Measurements from ENCODE around the gene RIC8A.

The RIC8A gene

DNA sequence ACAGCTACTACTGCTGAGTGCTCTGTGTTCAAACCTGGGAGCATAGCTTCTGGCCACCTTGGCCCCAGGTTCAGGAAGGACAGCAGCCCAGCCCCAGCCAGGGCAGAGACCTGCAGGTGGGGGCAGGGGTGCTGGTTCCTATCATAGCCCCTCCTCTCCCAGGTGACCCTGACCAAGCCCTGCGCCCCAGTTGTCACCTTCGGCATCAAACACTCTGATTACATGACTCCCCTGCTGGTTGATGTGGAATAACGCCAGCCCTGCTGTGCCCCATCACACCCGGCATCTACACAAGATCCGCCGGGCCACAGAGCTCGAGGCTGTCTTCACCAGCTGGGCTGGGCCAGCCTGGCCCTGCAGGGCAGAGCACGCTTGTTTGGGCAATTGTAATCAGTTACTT, 7.7 kb upstream of the RIC8A start:
- Mint-ChIP-seq H3K9me3 (no peaks in the 10 kb centered on the region), H3K4me1 (ENCODE audit: low read depth) (peaks cover 37% of the 10 kb centered on the region), H3K4me3 (no peak overlapping the region), H3K27me3 (peaks cover 11% of the 10 kb centered on the region), H3K27ac (no peak overlapping the region), H3K36me3 (ENCODE audit: low read depth) (peaks cover 36% of the 10 kb centered on the region)
- intact Hi-C loops (cut with micrococcal nuclease): loop anchor here (5.0 to 10.0 kb wide), 2 partner anchors 158 to 305 kb away; partner anchors contain the start of gene RNH1

GRCh38 chr11:200224-201003, 7.1 kb upstream of the RIC8A start:
- no peak overlapping the region for H3K27ac Mint-ChIP-seq
- H3K9me3 Mint-ChIP-seq: no peaks in the 10 kb centered on the region

GRCh38 chr11:201966-202365, 5.5 kb upstream of the RIC8A start:
- H3K27me3 Mint-ChIP-seq: peaks cover 8% of the 10 kb centered on the region
- H3K27ac Mint-ChIP-seq: peak overlapping the region; percentile 78
- intact Hi-C loops (cut with micrococcal nuclease): loop anchor here (5.0 to 10.0 kb wide), 2 partner anchors 155 to 303 kb away; partner anchors contain the start of gene RNH1
- H3K9me3 Mint-ChIP-seq: no peaks in the 10 kb centered on the region
- H3K4me3 Mint-ChIP-seq: no peak overlapping the region
- H3K4me1 Mint-ChIP-seq (ENCODE audit: low read depth): peaks cover 53% of the 10 kb centered on the region
- peaks cover 56% of the 10 kb centered on the region for H3K36me3 Mint-ChIP-seq (ENCODE audit: low read depth)

More at GRCh38 chr11:200224-201003, 7.1 kb upstream of the RIC8A start:
- Mint-ChIP-seq H3K4me3 (no peak overlapping the region), H3K4me1 (ENCODE audit: low read depth) (peaks cover 40% of the 10 kb centered on the region), H3K36me3 (ENCODE audit: low read depth) (peaks cover 42% of the 10 kb centered on the region), H3K27me3 (peaks cover 11% of the 10 kb centered on the region)
- intact Hi-C loops (cut with micrococcal nuclease): loop anchor here (5.0 to 10.0 kb wide), 2 partner anchors 157 to 304 kb away; partner anchors contain the start of gene RNH1

GRCh38 chr11:202490-202889, 5.0 kb upstream of the RIC8A start:
- intact Hi-C loops (cut with micrococcal nuclease): loop anchor here (5.0 to 10.0 kb wide), 2 partner anchors 155 to 302 kb away; partner anchors contain the start of gene RNH1
- Mint-ChIP-seq H3K4me1 (ENCODE audit: low read depth) (peaks cover 53% of the 10 kb centered on the region), H3K4me3 (no peak overlapping the region), H3K36me3 (ENCODE audit: low read depth) (peaks cover 61% of the 10 kb centered on the region), H3K27ac (peak overlapping the region; percentile 78), H3K9me3 (no peaks in the 10 kb centered on the region), H3K27me3 (peaks cover 5% of the 10 kb centered on the region)

- peaks cover 69% of the 10 kb centered on the region for H3K36me3 Mint-ChIP-seq (ENCODE audit: low read depth)
- peaks cover 55% of the 10 kb centered on the region for H3K4me1 Mint-ChIP-seq (ENCODE audit: low read depth)
- H3K27me3 Mint-ChIP-seq: no peaks in the 10 kb centered on the region
- H3K9me3 Mint-ChIP-seq: no peaks in the 10 kb centered on the region
- no peak overlapping the region for H3K4me3 Mint-ChIP-seq
- intact Hi-C loops (cut with micrococcal nuclease): loop anchor here (5.0 to 10.0 kb wide), 2 partner anchors 154 to 302 kb away; partner anchors contain the start of gene RNH1
- H3K27ac Mint-ChIP-seq: no peak overlapping the region
Measured at GRCh38 chr11:203056-203944, 4.2 kb upstream of the RIC8A start.

- Mint-ChIP-seq H3K4me1 (ENCODE audit: low read depth) (peaks cover 63% of the 10 kb centered on the region), H3K36me3 (ENCODE audit: low read depth) (peaks cover 77% of the 10 kb centered on the region), H3K27me3 (no peaks in the 10 kb centered on the region), H3K4me3 (no peak overlapping the region), H3K27ac (no peak overlapping the region), H3K9me3 (no peaks in the 10 kb centered on the region)
- intact Hi-C loops (cut with micrococcal nuclease): loop anchor here (5.0 to 10.0 kb wide), 2 partner anchors 153 to 301 kb away; partner anchors contain the start of gene RNH1
Measured at GRCh38 chr11:203945-204586, 3.4 kb upstream of the RIC8A start.

GRCh38 chr11:204587-205109, 2.9 kb upstream of the RIC8A start:
- Mint-ChIP-seq H3K36me3 (ENCODE audit: low read depth) (peaks cover 82% of the 10 kb centered on the region), H3K27me3 (no peaks in the 10 kb centered on the region), H3K9me3 (no peaks in the 10 kb centered on the region), H3K4me3 (no peak overlapping the region), H3K4me1 (ENCODE audit: low read depth) (peaks cover 66% of the 10 kb centered on the region), H3K27ac (no peak overlapping the region)
- intact Hi-C loops (cut with micrococcal nuclease): loop anchor here (5.0 to 10.0 kb wide), 2 partner anchors 153 to 300 kb away; partner anchors contain the start of gene RNH1

- Mint-ChIP-seq H3K27me3 (no peaks in the 10 kb centered on the region), H3K4me1 (ENCODE audit: low read depth) (peaks cover 73% of the 10 kb centered on the region), H3K4me3 (no peak overlapping the region), H3K36me3 (ENCODE audit: low read depth) (peaks cover 87% of the 10 kb centered on the region), H3K9me3 (no peaks in the 10 kb centered on the region), H3K27ac (no peak overlapping the region)
- intact Hi-C loops (cut with micrococcal nuclease): loop anchor here (2.0 to 10.0 kb wide), 3 partner anchors 63 to 299 kb away; partner anchors contain the start of gene RNH1
Measured at GRCh38 chr11:205221-206001, 2.1 kb upstream of the RIC8A start.

- Mint-ChIP-seq H3K9me3 (no peaks in the 10 kb centered on the region), H3K27ac (peak overlapping the region; percentile 99), H3K4me1 (ENCODE audit: low read depth) (peaks cover 79% of the 10 kb centered on the region), H3K4me3 (peak overlapping the region; percentile 87), H3K27me3 (no peaks in the 10 kb centered on the region), H3K36me3 (ENCODE audit: low read depth) (peaks cover 87% of the 10 kb centered on the region)
- intact Hi-C loops (cut with micrococcal nuclease): loop anchor here (2.0 to 10.0 kb wide), 3 partner anchors 63 to 299 kb away; partner anchors contain the start of gene RNH1
Measured at GRCh38 chr11:206002-206384, 1.5 kb upstream of the RIC8A start.

DNA sequence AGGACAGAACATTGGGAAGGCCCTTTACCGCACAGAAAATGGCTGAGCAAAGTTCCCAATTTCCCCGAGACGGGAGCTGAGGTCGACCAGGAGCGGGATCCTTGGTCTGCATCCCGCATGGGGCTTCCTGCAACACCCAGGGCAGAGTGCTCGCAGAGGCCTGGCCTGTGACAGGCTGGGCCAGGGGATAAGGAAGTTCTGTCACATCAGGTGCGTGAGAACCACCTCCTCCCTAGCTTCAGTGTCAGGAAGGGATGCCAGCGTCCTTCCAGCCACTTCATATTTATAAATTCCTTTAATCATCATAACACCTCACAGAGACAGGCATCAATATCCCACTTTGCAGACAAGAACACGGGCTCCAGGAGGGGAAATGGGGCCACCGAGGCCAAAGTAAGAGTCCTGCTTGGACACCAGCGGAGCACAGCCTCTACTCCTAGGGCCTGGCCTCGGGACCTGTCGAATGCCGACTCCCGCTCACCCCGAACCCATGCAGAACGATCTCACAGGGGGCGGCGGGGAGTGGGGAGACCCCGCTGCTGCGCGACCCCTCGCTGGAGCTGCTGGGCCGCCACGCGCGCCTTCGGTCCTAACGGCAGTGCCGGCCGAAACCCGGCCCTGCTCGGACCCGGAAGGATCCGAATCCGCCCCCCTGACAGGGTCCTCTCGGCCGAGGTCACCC, 841 bp upstream of the RIC8A start:
- Mint-ChIP-seq H3K4me3 (peak overlapping the region; percentile 87), H3K4me1 (ENCODE audit: low read depth) (peaks cover 78% of the 10 kb centered on the region)

DNA sequence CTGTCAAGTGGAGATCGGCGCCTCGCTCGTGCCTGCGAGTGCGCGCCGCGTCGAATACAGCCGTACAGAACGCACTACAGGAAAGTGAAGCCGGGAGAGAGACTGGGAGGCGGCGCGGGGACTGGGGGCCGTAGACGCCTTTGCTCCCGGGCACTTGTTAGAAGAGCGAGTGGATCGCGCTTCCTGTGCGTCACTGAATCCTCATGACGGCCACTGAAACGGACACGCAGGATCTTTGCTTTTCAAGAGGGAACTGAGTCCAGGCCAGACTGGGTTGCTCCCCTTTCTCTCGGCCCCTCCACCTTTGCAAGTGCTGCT, 314 bp downstream of the RIC8A start:
- Mint-ChIP-seq H3K36me3 (ENCODE audit: low read depth) (peaks cover 98% of the 10 kb centered on the region), H3K4me1 (ENCODE audit: low read depth) (peaks cover 67% of the 10 kb centered on the region), H3K4me3 (peak overlapping the region; percentile 87), H3K27ac (peak overlapping the region; percentile 99), H3K9me3 (no peaks in the 10 kb centered on the region), H3K27me3 (no peaks in the 10 kb centered on the region)
- intact Hi-C loops (cut with micrococcal nuclease): loop anchor here (1.0 to 10.0 kb wide), 4 partner anchors 28 to 297 kb away; partner anchors contain the start of genes PSMD13, RNH1 and SIRT3

More for the DNA sequence above, 841 bp upstream of the RIC8A start:
- Mint-ChIP-seq H3K9me3 (no peaks in the 10 kb centered on the region), H3K36me3 (ENCODE audit: low read depth) (peaks cover 88% of the 10 kb centered on the region), H3K27me3 (no peaks in the 10 kb centered on the region), H3K27ac (peak overlapping the region; percentile 99)
- intact Hi-C loops (cut with micrococcal nuclease): loop anchor here (2.0 to 10.0 kb wide), 3 partner anchors 62 to 298 kb away; partner anchors contain the start of gene RNH1
